HepG2 (cell line): ENCODE data around the gene APBB1. TPM values are rescaled to one million over a fixed set of nuclear protein-coding genes. Genes with fewer than 3 reads are reported as not detected.

Source experiments
- AGO2 ChIP-seq: fragments of 200-400 bp; formaldehyde crosslinking; optimal IDR thresholded peaks from 2 replicates; pipeline ENCODE3; 2017; ENCODE audit warnings: mild to moderate bottlenecking, low read depth, low read length, moderate library complexity
- CCAR2 ChIP-seq: fragments of 200-400 bp; formaldehyde crosslinking; optimal IDR thresholded peaks from 2 replicates; pipeline ENCODE3; 2018; ENCODE audit warnings: low read depth, mild to moderate bottlenecking, low read length, moderate library complexity
- CEBPG ChIP-seq: IDR thresholded peaks from 2 replicates; pipeline ENCODE4 v1.6.1; 2016
- ESRRA ChIP-seq: sonication (generic); formaldehyde crosslinking; IDR thresholded peaks from 2 replicates; pipeline ENCODE4 v1.5.1; 2020; ENCODE audit warnings: mild to moderate bottlenecking, low read depth, missing genetic modification reagents
- FUBP1 ChIP-seq: sonication (generic); formaldehyde crosslinking; IDR thresholded peaks from 2 replicates; pipeline ENCODE4 v1.5.1; 2020; ENCODE audit warnings: missing genetic modification reagents, mild to moderate bottlenecking, borderline replicate concordance
- GABPB1 ChIP-seq: IDR thresholded peaks from 2 replicates; pipeline ENCODE4 v1.6.1; 2016; ENCODE audit warnings: mild to moderate bottlenecking, missing genetic modification reagents, moderate library complexity, missing compliant biosample characterization
- GATAD2A ChIP-seq: IDR thresholded peaks from 2 replicates; pipeline ENCODE4 v1.6.1; 2016
- HDAC1 ChIP-seq: sonication (generic); formaldehyde crosslinking; IDR thresholded peaks from 2 replicates; pipeline ENCODE4 v1.5.1; 2020; ENCODE audit warnings: mild to moderate bottlenecking, missing genetic modification reagents
- HNF1A ChIP-seq, 2 experiments: sonication (generic) in 1 of 2; formaldehyde crosslinking in 1 of 2; IDR thresholded peaks; 2 replicates each; pipeline versions ENCODE4 v1.4.0 to v1.6.1; 2016 to 2020; ENCODE audit warnings: borderline replicate concordance in 1 of 2, low read depth in 1 of 2, mild to moderate bottlenecking in 1 of 2, missing genetic modification reagents in 1 of 2
- MIER2 ChIP-seq: IDR thresholded peaks from 2 replicates; pipeline ENCODE4 v1.6.1; 2016; ENCODE audit warnings: missing biosample characterization, missing genetic modification reagents
- PAX8 ChIP-seq: sonication (generic); formaldehyde crosslinking; IDR thresholded peaks from 2 replicates; pipeline ENCODE4 v1.8.0; 2022; ENCODE audit warnings: mild to moderate bottlenecking, missing genetic modification reagents, borderline replicate concordance
- PBX2 ChIP-seq: IDR thresholded peaks from 2 replicates; pipeline ENCODE4 v1.6.1; 2016; ENCODE audit warnings: control low read depth
- POGZ ChIP-seq: sonication (generic); formaldehyde crosslinking; IDR thresholded peaks from 2 replicates; pipeline ENCODE4 v1.4.0; 2020; ENCODE audit warnings: mild to moderate bottlenecking, missing genetic modification reagents
- POLR2G ChIP-seq: fragments of 200-400 bp; formaldehyde crosslinking; IDR thresholded peaks from 2 replicates; pipeline ENCODE4 v1.6.1; 2018; ENCODE audit warnings: mild to moderate bottlenecking, low read depth, low read length, moderate library complexity
- RFX3 ChIP-seq: IDR thresholded peaks from 2 replicates; pipeline ENCODE4 v1.6.1; 2016; ENCODE audit warnings: missing biosample characterization, missing genetic modification reagents
- ZFP37 ChIP-seq: sonication (generic); formaldehyde crosslinking; IDR thresholded peaks from 2 replicates; pipeline ENCODE4 v1.4.0; 2020; ENCODE audit warnings: missing genetic modification reagents, borderline replicate concordance
- ZFX ChIP-seq: sonication (generic); formaldehyde crosslinking; IDR thresholded peaks from 2 replicates; pipeline ENCODE4 v1.4.0; 2020; ENCODE audit warnings: mild to moderate bottlenecking, low read depth, missing genetic modification reagents, moderate library complexity
- ZNF235 ChIP-seq: sonication (generic); formaldehyde crosslinking; IDR thresholded peaks from 2 replicates; pipeline ENCODE4 v1.8.1; 2023; ENCODE audit warnings: mild to moderate bottlenecking, missing genetic modification reagents, borderline replicate concordance
- ZNF503 ChIP-seq: sonication (generic); formaldehyde crosslinking; IDR thresholded peaks from 2 replicates; pipeline ENCODE4 v1.4.0; 2020; ENCODE audit warnings: missing genetic modification reagents
- polyA plus RNA-seq, 8 experiments: library from polyadenylated mRNA; depleted of rRNA in 3 of 8; stranded (reverse) in 7 of 8; unstranded in 1 of 8; fragments of >200 nt; fragmentation: Illumina TruSeq in 4 of 8; extraction: Trizol in 4 of 8; gene quantifications; 2 replicates each; pipeline versions ENCODE4 v1.2.1 to v1.2.3, GENCODE V29; 2011 to 2016; ENCODE audit warnings: low read depth in 4 of 8, missing spikeins in 1 of 8, mixed read lengths in 1 of 8; ENCODE audit not compliant: insufficient read depth in 1 of 8
- total RNA-seq, 5 experiments: library from RNA; depleted of rRNA; stranded (reverse); fragments of >200 nt; fragmentation: Illumina TruSeq; extraction: Trizol; gene quantifications; 2 replicates each; pipeline ENCODE4 v1.2.3, GENCODE V29; 2016; ENCODE audit warnings: low read depth in 1 of 5

APBB1 gene
- total and polyA plus RNA-seq, 2 of the 13 experiments (the other 11 are each of a cell fraction or from before 2014, with no cell fraction given) = 1.7 to 3.5 TPM

DNA sequence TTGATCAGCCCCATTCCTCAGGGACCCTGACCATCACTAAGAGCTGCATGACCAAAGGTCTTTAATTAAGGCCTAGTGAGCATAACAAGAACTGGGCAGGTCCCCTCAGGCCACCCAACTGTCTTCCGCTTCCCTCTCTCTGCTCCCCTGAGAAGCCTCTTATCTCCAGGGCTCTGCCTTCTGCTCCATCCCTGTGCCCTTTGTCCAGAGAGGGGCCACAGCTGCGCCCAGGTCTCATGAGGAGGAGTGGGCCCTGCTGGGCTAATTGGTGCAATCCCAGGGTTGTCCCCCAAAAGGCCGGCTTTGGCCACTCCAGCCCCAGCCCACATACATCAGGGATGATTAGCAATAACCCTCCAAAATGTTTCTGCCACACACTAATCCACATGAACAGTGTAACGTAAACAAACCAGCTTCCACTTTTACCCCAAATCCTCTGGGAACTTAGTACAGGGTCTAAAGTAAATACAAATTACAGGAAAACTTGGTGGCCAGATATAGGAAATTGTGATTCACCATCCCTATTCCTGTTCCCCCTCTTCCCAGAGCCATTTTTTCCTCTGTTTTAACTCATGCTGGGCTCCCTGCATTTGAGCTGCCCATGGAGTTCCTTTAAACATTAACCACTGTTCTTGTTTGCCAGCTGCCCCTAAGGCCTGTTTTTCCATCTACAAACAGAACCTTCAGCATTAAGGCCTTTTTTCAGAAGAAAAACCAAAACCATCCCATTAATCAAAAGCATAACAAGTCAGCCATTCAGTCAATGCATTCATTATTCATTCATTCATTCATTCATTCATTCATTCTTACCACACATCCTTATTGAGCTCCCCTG, 64.0 kb downstream of the APBB1 start (continued):
- TF ChIP-seq HNF1A (IDR thresholded peaks at IDR 0.05; ENCODE audit: low read depth) (peak; percentile 71), HNF1A (CRISPR knock-in tag; IDR thresholded peaks at IDR 0.05; ENCODE audit: borderline replicate concordance) (no peak), CEBPG (CRISPR knock-in tag) (peak; percentile 12; the same call in 1 of the 2 replicates), ESRRA (no peak), GATAD2A (CRISPR knock-in tag) (no peak), AGO2 (no peak), ZNF235 (CRISPR knock-in tag) (no peak), MIER2 (CRISPR knock-in tag) (no peak), POLR2G (no peak), PAX8 (CRISPR knock-in tag) (no peak), ZFP37 (CRISPR knock-in tag) (no peak), PBX2 (CRISPR knock-in tag) (no peak), GABPB1 (CRISPR knock-in tag) (no peak), ZNF503 (0 out of 2 replicates have a peak, but pooled peaks have one; percentile 18), CCAR2 (no peak), ZFX (CRISPR knock-in tag) (0 out of 2 replicates have a peak, but pooled peaks have one; percentile 19), HDAC1 (CRISPR knock-in tag) (peak; percentile 19; the same call in 1 of the 2 replicates), RFX3 (CRISPR knock-in tag) (no peak), POGZ (CRISPR knock-in tag) (no peak), FUBP1 (CRISPR knock-in tag) (no peak)
